SK-N-MC (cell line): ENCODE measurements around the gene RBM4B.

Source experiments
- DNase-seq: peaks from one replicate; pipeline ENCODE4 v3.0.0-alpha.2; 2011; ENCODE audit warnings: low read depth, low spot score
- H3K27ac ChIP-seq: fragments of 200-600 bp; sonication (generic); 2 replicates; pipeline ENCODE4 v1.5.1; 2016; ENCODE audit warnings: mixed run types
- H3K36me3 ChIP-seq: fragments of 200-600 bp; sonication (generic); 2 replicates; pipeline ENCODE4 v1.6.1; 2017; ENCODE audit warnings: antibody characterized with exemption, low read length, mixed read lengths; ENCODE audit not compliant: insufficient read depth
- H3K4me3 ChIP-seq: fragments of 200-600 bp; sonication (generic); 2 replicates; pipeline ENCODE4 v1.5.1; 2016
- H3K9ac ChIP-seq: fragments of 200-600 bp; sonication (generic); 2 replicates; pipeline ENCODE4 v1.8.0; 2017; ENCODE audit warnings: mixed run types, mixed read lengths; ENCODE audit not compliant: insufficient read length
- H3K9me3 ChIP-seq: fragments of 200-600 bp; sonication (generic); 2 replicates; pipeline ENCODE4 v1.6.1; 2017; ENCODE audit warnings: low read depth, mild to moderate bottlenecking, antibody characterized with exemption, low read length, moderate library complexity, mixed read lengths
- EZH2 ChIP-seq: fragments of 200-600 bp; sonication (generic); IDR thresholded peaks from one replicate; pipeline ENCODE4 v1.6.1; 2017; ENCODE audit warnings: antibody characterized with exemption
- FOXP2 ChIP-seq: optimal IDR thresholded peaks from 2 replicates; pipeline ENCODE3; 2011; ENCODE audit warnings: mild to moderate bottlenecking, moderate library complexity; ENCODE audit not compliant: insufficient read depth; ENCODE audit errors: extremely low read length, control extremely low read depth
- POLR2AphosphoS5 ChIP-seq: IDR thresholded peaks from 2 replicates; pipeline ENCODE4 v1.6.1; 2012; ENCODE audit warnings: mild to moderate bottlenecking, low read depth, low read length, borderline replicate concordance

Gene RBM4B

GRCh38 chr11:66710384-66710930, 32.8 kb upstream of the RBM4B start:
- TF ChIP-seq POLR2AphosphoS5: no peak
- TF ChIP-seq FOXP2: no peak
- TF ChIP-seq EZH2: no peak
- Histone ChIP-seq H3K9me3 (no peaks in the 10 kb centered on the region), H3K9ac (no peak overlapping the region), H3K4me3 (no peak overlapping the region), H3K36me3 (peaks cover 86% of the 10 kb centered on the region), H3K27ac (no peak overlapping the region)
- DNase-seq: no peak

- no peak for TF ChIP-seq EZH2
- no peak for TF ChIP-seq POLR2AphosphoS5
- no peak for TF ChIP-seq FOXP2
- peaks cover 75% of the 10 kb centered on the region for H3K36me3 ChIP-seq
- DNase-seq: no peak
Observed at GRCh38 chr11:66708701-66709100, 31.0 kb upstream of the RBM4B start.

GRCh38 chr11:66708094-66708493, 30.4 kb upstream of the RBM4B start:
- TF ChIP-seq POLR2AphosphoS5: no peak
- no peak for TF ChIP-seq EZH2
- no peak for TF ChIP-seq FOXP2
- peaks cover 69% of the 10 kb centered on the region for H3K36me3 ChIP-seq
- H3K9me3 ChIP-seq: no peaks in the 10 kb centered on the region
- H3K9ac ChIP-seq: no peak overlapping the region
- H3K4me3 ChIP-seq: no peak overlapping the region
- no peak overlapping the region for H3K27ac ChIP-seq
- DNase-seq: no peak

More at GRCh38 chr11:66708701-66709100, 31.0 kb upstream of the RBM4B start:
- Histone ChIP-seq H3K9ac (no peak overlapping the region), H3K27ac (no peak overlapping the region), H3K4me3 (no peak overlapping the region), H3K9me3 (no peaks in the 10 kb centered on the region)

- Histone ChIP-seq H3K9me3 (no peaks in the 10 kb centered on the region), H3K9ac (no peak overlapping the region), H3K36me3 (peaks cover 63% of the 10 kb centered on the region), H3K27ac (no peak overlapping the region), H3K4me3 (no peak overlapping the region)
- no peak for DNase-seq
- TF ChIP-seq POLR2AphosphoS5 (no peak), FOXP2 (no peak), EZH2 (no peak)
Observed at GRCh38 chr11:66707486-66707885, 29.8 kb upstream of the RBM4B start.

- Histone ChIP-seq H3K4me3 (no peak overlapping the region), H3K9me3 (no peaks in the 10 kb centered on the region), H3K27ac (no peak overlapping the region), H3K9ac (no peak overlapping the region), H3K36me3 (peaks cover 67% of the 10 kb centered on the region)
- TF ChIP-seq EZH2 (no peak), POLR2AphosphoS5 (no peak), FOXP2 (no peak)
- DNase-seq: no peak
Observed at GRCh38 chr11:66706989-66707388, 29.3 kb upstream of the RBM4B start.

- TF ChIP-seq FOXP2 (no peak), EZH2 (no peak), POLR2AphosphoS5 (no peak)
- Histone ChIP-seq H3K9me3 (no peaks in the 10 kb centered on the region), H3K27ac (no peak overlapping the region), H3K36me3 (peaks cover 67% of the 10 kb centered on the region), H3K9ac (no peak overlapping the region), H3K4me3 (no peak overlapping the region)
- no peak for DNase-seq
Observed at GRCh38 chr11:66705587-66706335, 28.1 kb upstream of the RBM4B start.

GRCh38 chr11:66704659-66705360, 27.1 kb upstream of the RBM4B start:
- TF ChIP-seq POLR2AphosphoS5 (no peak), EZH2 (no peak), FOXP2 (no peak)
- H3K9me3 ChIP-seq: no peaks in the 10 kb centered on the region
- no peak overlapping the region for H3K27ac ChIP-seq
- no peak overlapping the region for H3K4me3 ChIP-seq
- H3K9ac ChIP-seq: no peak overlapping the region
- DNase-seq: no peak
- H3K36me3 ChIP-seq: peaks cover 67% of the 10 kb centered on the region
